NCI-H1436 (cell line): ENCODE results near the gene SLC1A3.
"Not testable (repeated sequence)": the region's sequence is repeated elsewhere in the genome, so short reads cannot be mapped to it uniquely, and the experiment has no call there.

Experiments used
- DNase-seq: peaks from one replicate; lab custom pipeline; 2025; lab: John Stamatoyannopoulos, UW

The SLC1A3 gene

GRCh38 chr5:36606428-36607113, at the start of gene SLC1A3:
TSS of gene SLC1A3 (plus strand) at chr5:36606606. CDS start at chr5:36608424, 1,818 bp downstream.
- DNase-seq = no peak

DNA sequence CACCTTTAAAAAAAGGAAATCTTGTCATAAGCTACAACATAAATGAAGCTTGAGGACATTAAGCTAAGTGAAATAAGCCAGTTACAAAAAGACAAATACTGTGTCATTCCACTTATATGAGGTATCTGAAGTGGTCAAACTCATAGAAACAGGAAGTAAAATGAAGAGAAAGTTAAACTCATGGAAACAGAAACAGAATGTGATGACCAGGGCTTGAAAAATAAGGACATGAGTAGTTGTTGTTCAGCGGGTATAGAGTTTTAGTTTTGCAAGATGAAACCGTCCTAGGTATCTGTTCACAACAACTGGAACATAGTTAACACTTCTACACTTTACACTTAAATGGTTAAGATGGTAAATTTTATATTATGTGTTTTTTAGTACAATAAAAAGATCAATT, 47.8 kb upstream of the SLC1A3 start:
- no peak for DNase-seq

- no peak for DNase-seq
Observed at GRCh38 chr5:36561601-36562000, 44.8 kb upstream of the SLC1A3 start.

DNA sequence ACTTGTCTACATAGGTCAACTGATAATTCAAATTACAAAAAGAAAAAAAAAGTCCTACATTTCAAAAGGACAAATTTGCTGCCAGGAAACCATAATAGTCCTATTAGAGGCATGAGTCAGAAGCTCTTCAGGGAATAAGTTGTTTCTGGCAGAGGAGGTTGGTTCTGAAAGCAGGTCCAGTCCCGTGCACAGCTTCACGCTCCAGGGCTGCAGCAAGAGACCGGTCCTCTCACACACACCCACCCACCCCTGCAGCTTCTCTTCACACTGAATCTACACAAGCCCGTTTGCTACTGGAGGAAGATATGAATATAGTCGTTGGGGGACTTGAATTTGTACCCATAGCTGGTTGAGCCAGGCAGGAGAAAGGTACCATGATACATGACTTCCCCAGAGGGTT, 36.9 kb upstream of the SLC1A3 start:
- no peak for DNase-seq

DNA sequence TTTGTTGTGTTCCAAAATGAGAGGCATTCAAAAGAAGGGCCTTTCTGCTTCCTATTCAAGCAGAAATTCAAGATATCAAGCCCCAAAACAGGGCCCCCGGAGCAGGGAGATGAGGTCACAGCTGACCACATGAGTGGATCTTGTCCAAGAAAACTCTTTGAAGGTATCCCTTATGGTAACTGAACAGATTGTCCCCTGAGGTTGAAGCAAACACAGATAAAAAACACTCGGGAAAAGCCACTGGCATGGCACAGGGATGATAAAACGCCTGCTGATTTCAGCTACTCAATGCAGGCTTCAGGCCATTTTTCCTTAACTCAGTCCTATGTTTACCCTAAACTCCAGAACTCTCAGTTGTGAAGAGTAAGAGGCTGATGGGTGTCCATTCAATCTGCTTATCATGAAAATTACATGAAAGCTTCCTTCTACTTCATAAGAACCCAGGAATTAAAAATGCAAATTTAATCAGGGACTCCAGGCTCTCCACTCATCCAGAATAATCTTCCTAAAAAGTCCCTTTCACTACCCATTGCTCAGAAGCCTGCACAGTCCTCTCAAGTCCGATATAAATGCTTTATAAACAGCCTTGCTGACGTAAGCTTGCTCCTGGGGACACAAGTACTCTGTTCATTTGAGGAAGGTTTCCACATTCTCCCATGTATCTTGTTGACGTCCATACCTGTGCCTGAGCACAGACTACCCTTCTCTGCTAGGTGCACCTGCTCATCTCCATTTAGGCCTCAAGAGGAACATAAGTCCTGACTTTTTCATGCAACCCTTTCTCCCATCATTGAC, 35.9 kb upstream of the SLC1A3 start:
- no peak for DNase-seq

DNA sequence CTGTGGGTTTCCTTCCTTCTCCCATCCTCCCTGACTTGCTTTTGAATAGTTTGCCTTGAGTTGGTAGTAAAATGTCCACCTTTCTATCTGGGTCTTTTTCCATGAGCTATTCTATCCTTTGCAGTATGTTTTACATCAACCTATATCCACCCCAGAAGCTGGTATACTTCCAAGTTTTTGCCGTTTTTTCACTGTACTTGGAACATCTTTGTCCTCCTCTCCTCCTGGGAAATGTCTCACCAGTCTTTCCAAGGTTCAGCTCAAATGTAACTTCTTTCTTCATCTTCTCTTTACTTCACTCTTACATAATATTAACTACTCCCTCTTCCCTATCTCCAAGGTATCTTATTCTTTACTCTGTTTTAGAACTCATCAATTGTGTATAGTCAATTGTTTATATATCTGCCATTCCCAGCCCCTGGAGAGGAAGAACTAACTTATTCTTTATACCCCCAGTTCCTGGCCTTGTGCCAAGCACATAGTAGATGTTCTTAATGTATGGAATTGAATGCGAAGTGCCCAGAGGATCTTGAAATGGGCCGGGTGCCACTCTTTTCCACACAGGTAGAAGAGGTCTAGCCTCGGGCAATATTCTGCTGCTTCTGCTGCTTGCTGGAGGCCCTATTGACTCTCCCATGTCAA, 34.9 kb upstream of the SLC1A3 start:
- no peak for DNase-seq

DNA sequence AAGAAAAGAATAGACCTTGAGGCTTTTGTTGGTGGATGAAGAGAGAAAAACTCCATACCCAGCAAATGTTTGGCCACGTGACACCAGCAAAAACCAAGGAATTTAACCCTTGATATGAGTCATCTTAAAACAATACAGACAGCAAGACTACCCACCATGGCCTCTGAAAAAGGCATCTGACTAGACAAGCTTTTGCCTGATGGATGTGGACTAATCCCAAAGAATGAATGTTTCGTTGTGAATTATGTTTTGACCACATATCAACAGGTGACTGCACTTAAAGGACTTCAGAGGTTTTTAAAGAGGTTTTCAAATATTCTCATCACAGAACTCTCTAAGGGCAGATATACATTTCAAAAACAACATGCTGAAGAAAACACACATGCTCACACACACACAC, 33.0 kb upstream of the SLC1A3 start:
- no peak for DNase-seq

DNA sequence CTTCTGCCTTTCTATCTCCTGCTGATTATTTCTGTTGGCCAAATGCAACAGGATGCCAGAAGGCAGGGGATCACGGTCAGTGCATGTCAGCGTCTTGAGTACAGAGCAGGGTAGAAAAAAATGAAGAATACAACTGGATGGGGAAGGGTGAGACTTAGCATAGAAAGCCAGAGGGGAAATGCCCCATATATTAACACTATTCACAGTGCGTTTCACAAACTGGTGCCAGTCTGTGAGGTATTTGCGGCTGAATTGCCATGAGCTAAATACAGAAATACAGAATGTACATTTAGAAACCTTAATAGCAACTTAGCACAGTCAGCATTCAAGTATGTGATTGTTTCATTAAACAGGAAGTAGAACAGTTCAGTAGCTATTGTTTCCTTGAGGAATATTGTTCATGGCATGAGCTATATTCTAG, 31.0 kb upstream of the SLC1A3 start:
- no peak for DNase-seq

- DNase-seq = no peak
Observed at GRCh38 chr5:36576721-36577120, 29.7 kb upstream of the SLC1A3 start.

GRCh38 chr5:36579858-36580257, 26.5 kb upstream of the SLC1A3 start:
- not testable (repeated sequence) for DNase-seq

DNA sequence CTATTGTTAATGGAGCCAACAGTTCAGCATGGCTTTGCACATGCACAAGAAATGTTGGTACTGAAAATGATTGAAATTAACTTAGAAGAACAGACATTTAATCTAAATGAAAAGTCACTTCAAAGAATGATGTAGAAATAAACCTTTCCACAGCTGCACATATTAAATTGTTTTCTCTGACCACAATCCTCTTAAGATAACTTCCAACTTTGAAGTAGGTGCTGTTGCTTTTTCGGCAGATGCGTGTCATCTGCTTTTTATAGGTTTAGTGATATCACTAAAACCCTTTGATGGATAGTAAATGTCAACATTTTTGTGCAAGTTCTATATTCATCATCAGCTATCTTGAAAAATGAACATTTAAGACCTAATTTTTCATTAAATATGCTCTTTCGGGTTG, 25.3 kb upstream of the SLC1A3 start:
- DNase-seq = no peak

- no peak for DNase-seq
Observed at GRCh38 chr5:36584009-36584875, 22.2 kb upstream of the SLC1A3 start.

DNA sequence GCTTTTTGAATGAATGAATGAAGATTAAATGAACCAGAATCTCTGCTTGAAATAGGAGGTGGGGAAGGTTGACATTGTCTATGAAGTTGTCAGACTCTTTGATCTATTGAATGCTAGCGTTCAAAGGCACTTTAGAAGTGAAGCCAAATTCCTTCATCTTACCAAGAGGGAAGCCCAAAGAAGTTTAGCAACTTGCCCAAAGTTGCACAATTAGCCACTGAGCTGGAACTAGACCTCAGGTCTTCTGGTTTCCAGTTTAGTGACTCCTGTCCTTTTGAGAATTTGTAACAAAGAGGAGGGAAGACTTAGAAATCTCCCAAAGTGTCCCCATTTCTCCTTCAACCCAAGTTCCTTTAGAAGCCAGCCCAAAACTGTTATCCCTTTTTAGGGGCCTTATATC, 20.7 kb upstream of the SLC1A3 start:
- no peak for DNase-seq

GRCh38 chr5:36587354-36587753, 19.1 kb upstream of the SLC1A3 start:
- no peak for DNase-seq

- DNase-seq = not testable (repeated sequence)
Observed at GRCh38 chr5:36589735-36590134, 16.7 kb upstream of the SLC1A3 start.

DNA sequence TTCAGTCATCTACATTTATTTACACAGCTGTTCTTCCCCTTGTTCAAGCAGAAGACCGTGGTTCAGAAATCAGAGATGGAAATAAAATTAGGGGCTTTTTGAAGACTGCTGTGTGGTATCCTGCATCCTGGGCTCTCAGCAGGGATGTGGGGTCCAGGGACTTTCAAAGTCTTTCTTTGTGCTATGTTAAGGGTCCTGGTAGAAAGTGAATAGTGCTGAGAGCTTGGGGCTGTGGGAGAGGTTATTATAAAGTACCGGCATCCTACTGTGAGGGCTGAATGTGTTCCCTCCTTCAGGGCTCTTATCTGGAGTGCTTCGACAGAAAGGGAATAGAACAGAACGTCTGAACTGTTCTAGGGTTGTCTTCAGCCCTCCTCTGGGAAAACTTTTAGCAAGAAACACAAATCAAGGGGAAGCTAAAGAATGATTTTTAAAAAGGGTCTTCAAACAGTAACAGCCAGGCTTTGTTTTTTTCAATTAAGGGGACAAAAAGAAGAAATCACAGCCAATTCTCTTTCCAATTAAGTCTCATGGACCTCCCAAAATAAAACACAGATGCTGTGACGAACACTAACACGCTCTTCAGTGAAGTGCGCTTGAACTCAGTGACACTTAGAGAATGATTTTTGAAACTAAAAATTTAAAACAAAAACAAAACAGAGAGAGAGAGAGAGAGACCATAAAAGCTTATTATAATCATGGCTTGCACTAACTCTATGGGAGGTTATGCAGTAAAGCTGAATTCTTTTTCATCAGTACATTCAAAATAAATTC, 15.7 kb upstream of the SLC1A3 start:
- DNase-seq = no peak

DNA sequence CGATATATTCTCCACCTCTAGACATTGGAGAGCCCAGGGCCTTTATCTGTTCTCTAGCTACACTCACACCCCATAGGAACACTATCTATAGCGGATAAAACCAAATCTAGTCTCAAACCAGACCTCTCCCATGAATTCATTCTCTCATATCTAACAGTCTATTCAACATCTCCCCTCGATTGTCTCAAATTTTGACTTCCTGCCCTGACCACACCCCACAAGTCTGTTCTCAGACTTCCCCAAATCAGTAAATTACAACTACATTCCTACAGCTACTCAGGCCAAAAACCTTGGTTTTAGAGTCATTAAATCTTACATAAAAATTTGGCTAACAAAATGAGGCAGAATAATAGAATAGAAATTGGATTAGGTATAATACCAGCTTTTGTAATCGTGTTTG, 12.5 kb upstream of the SLC1A3 start:
- no peak for DNase-seq

- DNase-seq = no peak
Observed at GRCh38 chr5:36596247-36596646, 10.2 kb upstream of the SLC1A3 start.

- no peak for DNase-seq
Observed at GRCh38 chr5:36596756-36597155, 9.7 kb upstream of the SLC1A3 start.

- DNase-seq = no peak
Observed at GRCh38 chr5:36598045-36598444, 8.4 kb upstream of the SLC1A3 start.
